Epithelial cell of proximal tubule (primary cell): Measurements from ENCODE around the gene DCAF7. TPM values are rescaled to one million over a fixed set of nuclear protein-coding genes. Genes with fewer than 3 reads are reported as not detected.

ENCODE experiments used
- DNase-seq: peaks from one replicate; pipeline ENCODE4 v3.0.0-alpha.2; 2011; ENCODE audit warnings: low read depth
- H3K4me3 ChIP-seq: 2 replicates; pipeline ENCODE4 v1.5.1; 2011; ENCODE audit warnings: low read depth, mild to moderate bottlenecking, low read length
- total RNA-seq: library from RNA; depleted of rRNA; stranded (reverse); fragments of >200 nt; gene quantifications from 2 replicates; pipeline ENCODE4 v1.2.3, GENCODE V29; 2015
- TF ChIP-seq, protein P1 (sequence below): conservative IDR thresholded peaks from 2 replicates; pipeline ENCODE4 v1.5.1; 2012; ENCODE audit warnings: low read depth, mild to moderate bottlenecking, low read length

DCAF7 gene
- total RNA-seq, 1 donor from 2014 or later: 45.8 TPM

DNA sequence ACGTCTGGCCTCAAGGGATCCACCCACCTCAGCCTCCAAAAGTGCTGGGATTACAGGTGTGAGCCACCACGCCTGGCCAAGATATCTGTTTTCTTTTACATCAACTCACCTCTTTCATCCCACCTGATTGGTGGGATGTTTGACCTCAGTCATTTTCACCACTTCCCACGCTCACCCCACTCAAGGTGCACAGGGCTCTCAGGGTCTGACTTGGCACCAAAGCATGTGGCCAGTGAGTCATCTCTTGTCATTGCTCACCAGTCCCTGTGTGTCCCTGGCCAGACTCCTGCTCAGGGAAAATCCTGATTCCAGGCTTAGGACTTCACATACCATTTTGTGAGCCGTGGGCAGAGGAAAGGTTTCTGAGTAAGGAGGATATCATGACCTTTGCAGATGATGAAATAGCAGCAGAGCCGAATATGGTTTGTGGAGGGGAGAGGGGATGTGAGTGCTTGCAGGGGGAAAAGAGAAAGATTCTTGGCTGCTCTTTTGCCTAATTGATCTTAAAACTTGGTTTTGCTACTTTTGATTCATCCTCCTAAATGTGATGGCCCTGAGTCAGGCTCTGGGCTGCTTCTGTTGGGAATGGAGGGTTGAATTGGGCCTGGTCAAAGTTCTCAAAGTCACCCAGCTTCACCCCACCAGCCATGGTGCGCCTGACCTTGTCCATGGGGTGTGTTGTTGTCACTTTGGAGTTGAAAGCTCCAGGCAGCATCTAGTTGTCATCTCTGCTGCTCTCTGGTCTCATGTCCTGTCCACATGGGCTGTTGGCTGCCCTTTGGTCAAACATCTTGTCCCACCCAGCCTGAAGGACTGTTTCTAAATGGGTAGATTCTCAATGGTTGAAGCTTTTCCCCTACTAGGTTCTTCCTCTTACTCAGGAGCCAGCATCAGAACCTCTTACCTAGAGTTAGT lies 33.1 kb upstream of the DCAF7 start:
- H3K4me3 ChIP-seq: no peak overlapping the region
- peak; percentile 78 for DNase-seq
- TF ChIP-seq, protein P1, sequence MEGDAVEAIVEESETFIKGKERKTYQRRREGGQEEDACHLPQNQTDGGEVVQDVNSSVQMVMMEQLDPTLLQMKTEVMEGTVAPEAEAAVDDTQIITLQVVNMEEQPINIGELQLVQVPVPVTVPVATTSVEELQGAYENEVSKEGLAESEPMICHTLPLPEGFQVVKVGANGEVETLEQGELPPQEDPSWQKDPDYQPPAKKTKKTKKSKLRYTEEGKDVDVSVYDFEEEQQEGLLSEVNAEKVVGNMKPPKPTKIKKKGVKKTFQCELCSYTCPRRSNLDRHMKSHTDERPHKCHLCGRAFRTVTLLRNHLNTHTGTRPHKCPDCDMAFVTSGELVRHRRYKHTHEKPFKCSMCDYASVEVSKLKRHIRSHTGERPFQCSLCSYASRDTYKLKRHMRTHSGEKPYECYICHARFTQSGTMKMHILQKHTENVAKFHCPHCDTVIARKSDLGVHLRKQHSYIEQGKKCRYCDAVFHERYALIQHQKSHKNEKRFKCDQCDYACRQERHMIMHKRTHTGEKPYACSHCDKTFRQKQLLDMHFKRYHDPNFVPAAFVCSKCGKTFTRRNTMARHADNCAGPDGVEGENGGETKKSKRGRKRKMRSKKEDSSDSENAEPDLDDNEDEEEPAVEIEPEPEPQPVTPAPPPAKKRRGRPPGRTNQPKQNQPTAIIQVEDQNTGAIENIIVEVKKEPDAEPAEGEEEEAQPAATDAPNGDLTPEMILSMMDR: no peak

GRCh38 chr17:63517825-63518534 lies 32.3 kb upstream of the DCAF7 start:
- TF ChIP-seq, protein P1: no peak
- DNase-seq: no peak
- H3K4me3 ChIP-seq: no peak overlapping the region

- TF ChIP-seq, protein P1: no peak
- no peak overlapping the region for H3K4me3 ChIP-seq
- no peak for DNase-seq
Measured at GRCh38 chr17:63519116-63519881, 31.0 kb upstream of the DCAF7 start.

DNA sequence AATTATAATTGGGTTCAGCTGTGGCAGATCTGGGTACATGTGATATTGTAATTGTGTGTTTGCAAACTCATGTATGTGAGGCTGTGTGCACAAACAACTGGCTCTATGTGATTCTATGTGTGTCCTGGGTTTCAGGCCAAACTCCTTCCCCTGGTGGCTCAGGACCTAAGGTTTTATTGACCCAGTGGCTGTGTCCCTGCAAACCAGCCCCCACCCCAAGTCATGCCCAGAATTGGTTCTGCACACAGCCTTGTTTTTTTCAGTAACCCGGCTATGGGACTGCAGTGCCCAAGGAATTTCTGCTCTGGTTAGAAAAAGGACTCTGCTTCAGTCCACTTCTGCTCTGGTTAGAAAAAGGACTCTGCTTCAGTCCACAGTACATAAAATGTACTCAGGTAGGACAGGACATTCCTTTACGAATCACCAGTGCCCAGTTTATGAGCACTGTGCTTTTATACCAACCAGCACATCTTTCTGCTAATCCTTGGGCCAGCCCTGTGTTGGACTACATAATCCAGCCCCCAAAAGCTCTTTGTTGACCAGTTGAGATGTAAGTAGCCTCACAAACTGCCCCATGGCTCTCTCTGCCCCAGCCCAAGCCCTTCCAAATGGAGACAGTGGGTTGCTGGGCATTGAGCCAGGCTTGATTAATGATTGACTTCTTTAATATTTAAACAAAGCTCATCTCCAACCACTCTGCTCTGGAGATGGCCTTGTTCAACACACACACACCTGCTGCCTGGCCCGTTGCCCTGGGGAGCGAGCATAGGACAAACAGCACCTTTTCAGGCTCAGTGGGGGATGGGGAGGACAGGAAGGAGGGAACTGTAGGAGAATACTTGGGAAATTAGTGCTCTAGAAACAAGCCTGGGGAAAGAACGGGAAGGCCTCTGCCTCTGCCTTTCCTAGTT lies 30.1 kb upstream of the DCAF7 start:
- no peak overlapping the region for H3K4me3 ChIP-seq
- DNase-seq: peak; percentile 18
- TF ChIP-seq, protein P1: no peak

DNA sequence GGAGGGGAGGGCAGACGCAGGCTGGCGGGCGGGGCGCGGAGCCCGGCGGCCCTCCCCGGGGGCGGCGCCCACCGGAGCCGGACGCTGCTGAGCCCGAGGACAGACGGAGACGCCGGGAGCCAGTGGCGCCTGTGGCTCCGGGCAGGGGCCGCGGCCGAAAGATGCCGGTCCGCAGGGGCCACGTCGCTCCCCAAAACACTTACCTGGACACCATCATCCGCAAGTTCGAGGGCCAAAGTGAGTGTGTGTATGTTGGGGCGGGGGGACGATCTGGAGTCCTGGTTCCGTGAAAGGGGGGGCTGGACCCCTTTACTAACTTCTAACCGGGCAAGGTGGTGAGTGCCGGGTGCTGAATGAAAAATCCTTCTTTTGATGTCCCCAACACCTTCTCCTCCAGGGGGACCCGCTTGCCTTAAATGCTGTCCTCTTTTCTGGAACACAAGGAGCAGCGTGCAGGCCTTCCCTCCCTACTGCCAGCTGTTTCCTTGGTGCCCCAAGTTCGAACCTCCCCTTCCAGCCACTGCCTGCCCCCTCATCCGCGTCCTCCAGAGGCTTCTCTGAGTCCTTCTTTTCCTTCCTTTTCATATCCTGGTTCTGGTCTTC lies 26.9 kb upstream of the DCAF7 start, which contains the start of gene KCNH6:
Gene KCNH6 (plus strand): TSS at position 106 of the 603 bp plus-strand sequence. CDS start 56 bp downstream, at position 162.
- peak within 1 kb of the TSS; percentile 31 for H3K4me3 ChIP-seq

More for the DNA sequence above, 26.9 kb upstream of the DCAF7 start, which contains the start of gene KCNH6:
- DNase-seq: no peak
- TF ChIP-seq, protein P1: no peak
